H9 (cell line): ENCODE measurements around the gene C1orf105. TPM values are rescaled to one million over a fixed set of nuclear protein-coding genes. Genes with fewer than 3 reads are reported as not detected.

Experiments
- DNase-seq: peaks from one replicate; pipeline ENCODE4 v3.0.0-alpha.2; 2017
- H2AFZ ChIP-seq: one replicate; pipeline ENCODE4 v1.6.1; 2013; ENCODE audit warnings: mild to moderate bottlenecking, low read length, control low read depth, moderate library complexity
- H2AK5ac ChIP-seq: 2 replicates; pipeline ENCODE4 v1.6.1; 2013; ENCODE audit warnings: low read length, control low read depth, mixed read lengths; ENCODE audit not compliant: insufficient read length
- H2BK120ac ChIP-seq: one replicate; pipeline ENCODE4 v1.6.1; 2013; ENCODE audit warnings: low read depth, mild to moderate bottlenecking, low read length, control low read depth, inconsistent platforms; ENCODE audit not compliant: poor library complexity, severe bottlenecking
- H2BK12ac ChIP-seq: 2 replicates; pipeline ENCODE4 v1.6.1; 2013; ENCODE audit warnings: low read length, control low read depth, mixed read lengths, low read depth; ENCODE audit not compliant: insufficient read length
- H2BK15ac ChIP-seq: 2 replicates; pipeline ENCODE4 v1.6.1; 2013; ENCODE audit warnings: low read depth, low read length, control low read depth
- H2BK20ac ChIP-seq: one replicate; pipeline ENCODE4 v1.6.1; 2013; ENCODE audit warnings: low read depth, mild to moderate bottlenecking, low read length, control low read depth, inconsistent platforms; ENCODE audit not compliant: poor library complexity, severe bottlenecking
- H2BK5ac ChIP-seq: 2 replicates; pipeline ENCODE4 v1.6.1; 2013; ENCODE audit warnings: low read length, control low read depth, mixed read lengths; ENCODE audit not compliant: insufficient read length
- H3K14ac ChIP-seq: 2 replicates; pipeline ENCODE4 v1.6.1; 2013; ENCODE audit warnings: low read length, control low read depth; ENCODE audit not compliant: insufficient read depth
- H3K18ac ChIP-seq: 2 replicates; pipeline ENCODE4 v1.6.1; 2013; ENCODE audit warnings: low read depth, mild to moderate bottlenecking, mixed read lengths, low read length, control low read depth; ENCODE audit not compliant: insufficient read length
- H3K23ac ChIP-seq: 2 replicates; pipeline ENCODE4 v1.6.1; 2013; ENCODE audit warnings: low read length, control low read depth, mixed read lengths, low read depth; ENCODE audit not compliant: insufficient read length
- H3K23me2 ChIP-seq: 2 replicates; pipeline ENCODE4 v1.6.1; 2013; ENCODE audit warnings: low read depth, mild to moderate bottlenecking, mixed read lengths, low read length, control low read depth; ENCODE audit not compliant: insufficient read length, poor library complexity, severe bottlenecking
- H3K27ac ChIP-seq: 2 replicates; pipeline ENCODE4 v1.5.1; 2013; ENCODE audit warnings: low read length, control low read depth, mixed read lengths, low read depth; ENCODE audit not compliant: insufficient read length
- H3K27me3 ChIP-seq: 2 replicates; pipeline ENCODE4 v1.6.1; 2013; ENCODE audit warnings: low read length, control low read depth, inconsistent platforms; ENCODE audit not compliant: insufficient read depth
- H3K4ac ChIP-seq: 2 replicates; pipeline ENCODE4 v1.6.1; 2013; ENCODE audit warnings: low read depth, mild to moderate bottlenecking, control low read depth, inconsistent platforms, low read length, moderate library complexity
- H3K4me1 ChIP-seq: 2 replicates; pipeline ENCODE4 v1.6.1; 2013; ENCODE audit warnings: low read length, control low read depth, inconsistent platforms; ENCODE audit not compliant: insufficient read depth
- H3K4me2 ChIP-seq: 2 replicates; pipeline ENCODE4 v1.6.1; 2013; ENCODE audit warnings: low read length, control low read depth, mixed read lengths; ENCODE audit not compliant: insufficient read length, insufficient read depth
- H3K56ac ChIP-seq: 2 replicates; pipeline ENCODE4 v1.6.1; 2013; ENCODE audit warnings: low read depth, mild to moderate bottlenecking, mixed read lengths, low read length, control low read depth; ENCODE audit not compliant: insufficient read length
- H3K79me1 ChIP-seq: 2 replicates; pipeline ENCODE4 v1.6.1; 2013; ENCODE audit warnings: low read depth, mild to moderate bottlenecking, moderate library complexity, low read length, control low read depth, inconsistent platforms; ENCODE audit not compliant: insufficient read depth, poor library complexity, severe bottlenecking
- H3K79me2 ChIP-seq: 2 replicates; pipeline ENCODE4 v1.6.1; 2013; ENCODE audit warnings: low read length, control low read depth, inconsistent platforms; ENCODE audit not compliant: insufficient read depth
- H3K9ac ChIP-seq: 2 replicates; pipeline ENCODE4 v1.6.1; 2013; ENCODE audit warnings: low read length, control low read depth, mixed read lengths; ENCODE audit not compliant: insufficient read length; ENCODE audit errors: extremely low read depth
- H3K9me3 ChIP-seq: one replicate; pipeline ENCODE4 v1.6.1; 2013; ENCODE audit warnings: low read depth, low read length, inconsistent platforms; ENCODE audit not compliant: control insufficient read depth
- H3T11ph ChIP-seq: one replicate; pipeline ENCODE4 v1.6.1; 2013; ENCODE audit warnings: mild to moderate bottlenecking, low read length, control low read depth, inconsistent platforms
- H4K20me1 ChIP-seq: one replicate; pipeline ENCODE4 v1.6.1; 2013; ENCODE audit not compliant: control insufficient read depth, insufficient read length, insufficient read depth
- H4K5ac ChIP-seq: 2 replicates; pipeline ENCODE4 v1.6.1; 2013; ENCODE audit warnings: low read depth, mild to moderate bottlenecking, mixed read lengths, low read length, control low read depth; ENCODE audit not compliant: insufficient read length
- H4K8ac ChIP-seq: replicated peaks from 2 replicates; pipeline ENCODE4 v1.6.1; 2013; ENCODE audit warnings: low read length, control low read depth, mixed read lengths, low read depth; ENCODE audit not compliant: insufficient read length
- H4K91ac ChIP-seq: 2 replicates; pipeline ENCODE4 v1.6.1; 2013; ENCODE audit warnings: low read depth, mild to moderate bottlenecking, moderate library complexity, mixed read lengths, low read length, control low read depth; ENCODE audit not compliant: insufficient read length
- H3K27ac Mint-ChIP-seq, 3 experiments: 2 replicates in 2 of 3; 3 replicates in 1 of 3; pipeline ENCODE4 v1.8.0; 2020 to 2021; ENCODE audit warnings: mixed read lengths in 3 of 3, mild to moderate bottlenecking in 1 of 3, moderate library complexity in 1 of 3
- H3K27me3 Mint-ChIP-seq: 2 replicates; pipeline ENCODE4 v1.8.0; 2021; ENCODE audit warnings: low read depth, mild to moderate bottlenecking, moderate library complexity, mixed read lengths
- H3K36me3 Mint-ChIP-seq, 3 experiments: 2 replicates in 2 of 3; 3 replicates in 1 of 3; pipeline ENCODE4 v1.8.0; 2020 to 2021; ENCODE audit warnings: low read depth in 3 of 3, mixed read lengths in 3 of 3; ENCODE audit not compliant: insufficient read depth in 1 of 3
- H3K4me1 Mint-ChIP-seq, 2 experiments: 2 replicates each; pipeline ENCODE4 v1.8.0; 2020; ENCODE audit warnings: mixed read lengths in 2 of 2
- H3K4me3 Mint-ChIP-seq, 2 experiments: 2 replicates in 1 of 2; 3 replicates in 1 of 2; pipeline ENCODE4 v1.8.0; 2020 to 2021; ENCODE audit warnings: mild to moderate bottlenecking in 2 of 2, mixed read lengths in 2 of 2, moderate library complexity in 1 of 2
- H3K9me3 Mint-ChIP-seq, 2 experiments: 2 replicates in 1 of 2; 3 replicates in 1 of 2; pipeline ENCODE4 v1.8.0; 2020; ENCODE audit warnings: mild to moderate bottlenecking in 2 of 2, mixed read lengths in 2 of 2, moderate library complexity in 1 of 2
- CTCF ChIP-seq: fragments of 200-600 bp; sonication (generic); conservative IDR thresholded peaks from 3 replicates; pipeline ENCODE4 v1.8.0; 2021; ENCODE audit warnings: antibody characterized with exemption, mild to moderate bottlenecking
- WGBS: extraction: QIAGEN DNeasy Blood & Tissue Kit; methylation state at CpG from one replicate; pipeline ENCODE4 v1.1.7; 2013; ENCODE audit warnings: missing lambda C conversion rate, low lambda C conversion rate, mixed read lengths; ENCODE audit not compliant: insufficient read length; ENCODE audit errors: extremely low coverage; 5-methylcytosine and 5-hydroxymethylcytosine counted together
- total RNA-seq: library from RNA; stranded (reverse); gene quantifications from 2 replicates; pipeline ENCODE4 v1.2.1, GENCODE V29; 2021

Gene C1orf105
- total RNA-seq, 1 experiment from 2014 or later, result not detected

GRCh38 chr1:172498857-172499256 lies 78.4 kb downstream of the C1orf105 start:
- H3K79me2 ChIP-seq, result no peaks in the 10 kb centered on the region
- no peaks in the 10 kb centered on the region for H4K20me1 ChIP-seq
- no peaks in the 10 kb centered on the region for H3K79me1 ChIP-seq
- H3K36me3 Mint-ChIP-seq, result no peaks in the 10 kb centered on the region
- no peaks in the 10 kb centered on the region for H3K23me2 ChIP-seq
- peaks cover 16 to 20% of the 10 kb centered on the region in 2 experiments for H3K4me1 Mint-ChIP-seq
- H3K4me1 ChIP-seq, result no peaks in the 10 kb centered on the region
- no peak overlapping the region for H4K8ac ChIP-seq
- H2BK15ac ChIP-seq, result no peak overlapping the region
- no peak overlapping the region for H3K27ac ChIP-seq
- H3K27me3 Mint-ChIP-seq, result peaks cover 3% of the 10 kb centered on the region
- no peaks in the 10 kb centered on the region for H3K9me3 Mint-ChIP-seq
- no peak overlapping the region for H3K4ac ChIP-seq
- no peak overlapping the region for H2BK120ac ChIP-seq
- no peak overlapping the region for H2BK20ac ChIP-seq
- H3K4me3 Mint-ChIP-seq, result no peak overlapping the region
- H4K91ac ChIP-seq, result no peak overlapping the region
- H3K9me3 ChIP-seq, result no peaks in the 10 kb centered on the region
- WGBS, result no CpG with 5 or more reads among the region's 2 CpGs
- DNase-seq, result no peak
- H3K56ac ChIP-seq, result no peak overlapping the region
- no peak overlapping the region for H2BK12ac ChIP-seq
- H3T11ph ChIP-seq, result no peak overlapping the region
- no peak overlapping the region for H3K18ac ChIP-seq
- no peak overlapping the region for H2AK5ac ChIP-seq
- H2BK5ac ChIP-seq, result no peak overlapping the region
- H2AFZ ChIP-seq, result no peak overlapping the region
- no peak overlapping the region for H4K5ac ChIP-seq
- no peak overlapping the region for H3K4me2 ChIP-seq
- no peak overlapping the region for H3K23ac ChIP-seq
- TF ChIP-seq CTCF, result no peak
- no peak overlapping the region for H3K14ac ChIP-seq
- no peaks in the 10 kb centered on the region for H3K27me3 ChIP-seq
- no peak overlapping the region for H3K27ac Mint-ChIP-seq
- no peak overlapping the region for H3K9ac ChIP-seq
